Transverse colon (tissue), 4 donors: ENCODE results near the gene MBTPS1.

Experiments used
- EP300 ChIP-seq: sonication (generic); formaldehyde crosslinking; IDR thresholded peaks from one replicate; pipeline ENCODE4 v1.6.1; 2017; ENCODE audit warnings: antibody characterized with exemption, low read depth
- POLR2A ChIP-seq: fragments of 450-650 bp; IDR thresholded peaks from one replicate; pipeline ENCODE4 v1.6.1; 2016; ENCODE audit warnings: antibody characterized with exemption, mild to moderate bottlenecking, moderate library complexity
- POLR2AphosphoS5 ChIP-seq, 3 donors: sonication (generic); formaldehyde crosslinking; IDR thresholded peaks; one replicate each; pipeline ENCODE4 v1.6.1; 2016; ENCODE audit warnings: antibody characterized with exemption in 3 of 3
- TF ChIP-seq, protein P1 (sequence below), 5 experiments: fragments of 200-600 bp in 3 of 5; fragments of 450-650 bp in 2 of 5; sonication (generic) in 3 of 5; IDR thresholded peaks; 1 replicate in 2 of 5; 2 replicates in 3 of 5; pipeline ENCODE4 v1.5.1; 2016 to 2017; ENCODE audit warnings: antibody characterized with exemption in 5 of 5, inconsistent platforms in 3 of 5, mild to moderate bottlenecking in 2 of 5, moderate library complexity in 1 of 5

DNA sequence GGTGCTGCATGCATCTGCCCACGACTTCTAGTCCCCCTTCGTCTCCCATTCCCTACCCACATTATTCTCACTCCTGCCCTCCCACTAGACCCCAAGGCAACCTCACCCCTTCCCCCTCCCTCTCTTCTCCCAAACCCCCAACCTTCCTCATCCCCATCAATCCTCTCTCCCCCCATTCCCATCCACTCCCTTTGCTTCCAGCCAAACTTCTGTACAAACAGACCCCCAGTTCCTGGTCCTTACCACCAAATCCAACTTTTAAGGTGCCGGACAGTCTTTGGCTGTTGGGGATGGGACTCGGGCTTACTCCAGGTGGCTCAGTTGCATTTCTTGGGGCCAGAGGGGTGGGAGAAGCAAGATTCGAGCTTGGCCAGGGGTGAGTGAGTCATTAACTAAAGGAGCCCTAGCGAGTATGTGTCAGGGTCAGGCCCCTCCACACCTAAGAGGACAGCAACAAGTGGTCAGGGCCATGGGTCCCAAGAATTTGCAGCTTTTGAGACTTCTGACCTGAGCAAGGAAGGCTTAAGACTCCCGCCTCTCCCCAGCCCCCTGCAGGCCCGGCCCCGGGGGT is 74.3 kb downstream of the MBTPS1 start, which contains the start of gene SLC38A8:
- TF ChIP-seq, protein P1, sequence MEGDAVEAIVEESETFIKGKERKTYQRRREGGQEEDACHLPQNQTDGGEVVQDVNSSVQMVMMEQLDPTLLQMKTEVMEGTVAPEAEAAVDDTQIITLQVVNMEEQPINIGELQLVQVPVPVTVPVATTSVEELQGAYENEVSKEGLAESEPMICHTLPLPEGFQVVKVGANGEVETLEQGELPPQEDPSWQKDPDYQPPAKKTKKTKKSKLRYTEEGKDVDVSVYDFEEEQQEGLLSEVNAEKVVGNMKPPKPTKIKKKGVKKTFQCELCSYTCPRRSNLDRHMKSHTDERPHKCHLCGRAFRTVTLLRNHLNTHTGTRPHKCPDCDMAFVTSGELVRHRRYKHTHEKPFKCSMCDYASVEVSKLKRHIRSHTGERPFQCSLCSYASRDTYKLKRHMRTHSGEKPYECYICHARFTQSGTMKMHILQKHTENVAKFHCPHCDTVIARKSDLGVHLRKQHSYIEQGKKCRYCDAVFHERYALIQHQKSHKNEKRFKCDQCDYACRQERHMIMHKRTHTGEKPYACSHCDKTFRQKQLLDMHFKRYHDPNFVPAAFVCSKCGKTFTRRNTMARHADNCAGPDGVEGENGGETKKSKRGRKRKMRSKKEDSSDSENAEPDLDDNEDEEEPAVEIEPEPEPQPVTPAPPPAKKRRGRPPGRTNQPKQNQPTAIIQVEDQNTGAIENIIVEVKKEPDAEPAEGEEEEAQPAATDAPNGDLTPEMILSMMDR (IDR thresholded peaks at IDR 0.05) = no peak
- TF ChIP-seq POLR2A = no peak
- no peak for TF ChIP-seq POLR2AphosphoS5 (IDR thresholded peaks at IDR 0.05)
- TF ChIP-seq EP300 = no peak
